ENCODE data around the gene RETREG1.
"Not testable (repeated sequence)": the region's sequence is repeated elsewhere in the genome, so short reads cannot be mapped to it uniquely, and the experiment has no call there.

RETREG1 gene

DNA sequence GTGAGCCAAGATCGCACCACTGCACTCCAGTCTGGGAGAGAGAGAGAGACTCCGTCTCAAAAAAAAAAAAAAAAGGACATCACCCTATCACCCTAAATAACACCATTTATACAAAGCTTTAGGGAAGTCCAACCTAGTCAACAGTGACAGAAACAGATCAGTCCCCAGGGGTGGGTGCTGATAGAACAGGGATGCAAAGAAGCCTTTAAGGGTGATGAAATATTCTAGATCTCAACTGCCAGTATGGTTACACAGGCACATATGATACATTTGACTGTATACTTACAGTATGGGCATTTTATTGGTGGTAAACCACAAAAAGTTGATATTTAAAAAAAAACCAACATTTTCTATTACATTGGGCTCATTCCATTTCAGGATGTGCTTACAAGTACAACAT, 4.8 kb downstream of the RETREG1 start:
- Histone ChIP-seq H3K4me1 (ENCODE audit: low read length) (no peaks in the 10 kb centered on the region), H3K9ac (ENCODE audit: low read length) (no peak overlapping the region), H4K20me1 (ENCODE audit: insufficient read depth, low read length) (no peaks in the 10 kb centered on the region), H2AFZ (ENCODE audit: low read length) (no peak overlapping the region), H3K27me3 (replicated peaks; ENCODE audit: insufficient read depth, low read length) (no peaks in the 10 kb centered on the region), H3K9me2 (replicated peaks; ENCODE audit: insufficient read depth, low read length) (no peaks in the 10 kb centered on the region), H3F3A (ENCODE audit: insufficient read depth, low read length) (no peaks in the 10 kb centered on the region), H3K79me2 (ENCODE audit: low read length) (no peaks in the 10 kb centered on the region), H3K36me3 (replicated peaks; ENCODE audit: insufficient read depth, low read length) (no peaks in the 10 kb centered on the region), H3K27ac (ENCODE audit: low read length) (no peak overlapping the region), H3K4me3 (ENCODE audit: low read length) (no peak overlapping the region), H3K9me3 (replicated peaks; ENCODE audit: insufficient read depth, low read length) (no peaks in the 10 kb centered on the region), H3K4me2 (ENCODE audit: low read depth, low read length) (no peak overlapping the region)
- TF ChIP-seq EZH2 (optimal IDR thresholded peaks at IDR 0.05; ENCODE audit: low read depth, low read length): no peak
- TF ChIP-seq EZH2phosphoT487 (IDR thresholded peaks at IDR 0.05; ENCODE audit: low read length): no peak
- no peak for TF ChIP-seq CTCF (IDR thresholded peaks at IDR 0.05; ENCODE audit: low read length)
- DNase-seq: no peak

- H3K9me2 ChIP-seq (replicated peaks; ENCODE audit: insufficient read depth, low read length); H3F3A ChIP-seq (ENCODE audit: insufficient read depth, low read length); H3K27me3 ChIP-seq (replicated peaks; ENCODE audit: insufficient read depth, low read length): not testable (repeated sequence)
These were observed 5.9 kb downstream of the RETREG1 start for GRCh38 chr5:16610896-16611295.

GRCh38 chr5:16609412-16609811, 7.4 kb downstream of the RETREG1 start:
- DNase-seq: no peak
- H4K20me1 ChIP-seq (ENCODE audit: insufficient read depth, low read length): no peaks in the 10 kb centered on the region

More at GRCh38 chr5:16610896-16611295, 5.9 kb downstream of the RETREG1 start:
- H4K20me1 ChIP-seq (ENCODE audit: insufficient read depth, low read length); H3K4me2 ChIP-seq (ENCODE audit: low read depth, low read length); H3K79me2 ChIP-seq (ENCODE audit: low read length); DNase-seq; H3K4me3 ChIP-seq (ENCODE audit: low read length); H3K9ac ChIP-seq (ENCODE audit: low read length); H3K4me1 ChIP-seq (ENCODE audit: low read length); H3K9me3 ChIP-seq (replicated peaks; ENCODE audit: insufficient read depth, low read length); H3K27ac ChIP-seq (ENCODE audit: low read length); H3K36me3 ChIP-seq (replicated peaks; ENCODE audit: insufficient read depth, low read length); H2AFZ ChIP-seq (ENCODE audit: low read length): not testable (repeated sequence)

More at GRCh38 chr5:16609412-16609811, 7.4 kb downstream of the RETREG1 start:
- no peak overlapping the region for H3K9ac ChIP-seq (ENCODE audit: low read length)
- H3K4me1 ChIP-seq (ENCODE audit: low read length): no peaks in the 10 kb centered on the region
- no peaks in the 10 kb centered on the region for H3K9me2 ChIP-seq (replicated peaks; ENCODE audit: insufficient read depth, low read length)
- TF ChIP-seq CTCF (IDR thresholded peaks at IDR 0.05; ENCODE audit: low read length): no peak
- no peak for TF ChIP-seq EZH2 (optimal IDR thresholded peaks at IDR 0.05; ENCODE audit: low read depth, low read length)
- no peak for TF ChIP-seq EZH2phosphoT487 (IDR thresholded peaks at IDR 0.05; ENCODE audit: low read length)
- no peak overlapping the region for H3K4me3 ChIP-seq (ENCODE audit: low read length)
- no peaks in the 10 kb centered on the region for H3K79me2 ChIP-seq (ENCODE audit: low read length)
- H3K36me3 ChIP-seq (replicated peaks; ENCODE audit: insufficient read depth, low read length): no peaks in the 10 kb centered on the region
- H3K27me3 ChIP-seq (replicated peaks; ENCODE audit: insufficient read depth, low read length): no peaks in the 10 kb centered on the region
- H3F3A ChIP-seq (ENCODE audit: insufficient read depth, low read length): no peaks in the 10 kb centered on the region
- no peak overlapping the region for H3K27ac ChIP-seq (ENCODE audit: low read length)
- no peak overlapping the region for H3K4me2 ChIP-seq (ENCODE audit: low read depth, low read length)
- H3K9me3 ChIP-seq (replicated peaks; ENCODE audit: insufficient read depth, low read length): no peaks in the 10 kb centered on the region
- H2AFZ ChIP-seq (ENCODE audit: low read length): no peak overlapping the region
